VCaP (cell line): ENCODE data around the gene RASGRF2.

Experiments
- H3K27ac ChIP-seq: fragments of 450-650 bp; 2 replicates; pipeline ENCODE4 v1.5.1; 2017
- CTCF ChIP-seq: fragments of 450-650 bp; conservative IDR thresholded peaks from 2 replicates; pipeline ENCODE4 v1.5.1; 2017; ENCODE audit warnings: mild to moderate bottlenecking, moderate library complexity

The RASGRF2 gene

GRCh38 chr5:81165493-81166119 is 205.4 kb downstream of the RASGRF2 start:
- peak; percentile 87 for TF ChIP-seq CTCF
- H3K27ac ChIP-seq, result no peak overlapping the region

GRCh38 chr5:81166430-81166829 is 206.3 kb downstream of the RASGRF2 start:
- TF ChIP-seq CTCF, result no peak

GRCh38 chr5:81167078-81167477 is 206.9 kb downstream of the RASGRF2 start:
- no peak for TF ChIP-seq CTCF
- no peak overlapping the region for H3K27ac ChIP-seq

More at GRCh38 chr5:81166430-81166829, 206.3 kb downstream of the RASGRF2 start:
- no peak overlapping the region for H3K27ac ChIP-seq

GRCh38 chr5:81167544-81167943 is 207.4 kb downstream of the RASGRF2 start:
- no peak overlapping the region for H3K27ac ChIP-seq
- no peak for TF ChIP-seq CTCF

GRCh38 chr5:81169924-81170323 is 209.8 kb downstream of the RASGRF2 start:
- no peak overlapping the region for H3K27ac ChIP-seq

GRCh38 chr5:81171769-81172168 is 211.6 kb downstream of the RASGRF2 start:
- no peak for TF ChIP-seq CTCF
- no peak overlapping the region for H3K27ac ChIP-seq

More at GRCh38 chr5:81169924-81170323, 209.8 kb downstream of the RASGRF2 start:
- TF ChIP-seq CTCF, result no peak

GRCh38 chr5:81172710-81173109 is 212.5 kb downstream of the RASGRF2 start:
- no peak overlapping the region for H3K27ac ChIP-seq
- TF ChIP-seq CTCF, result no peak
